Measurements from ENCODE around the gene PACS2.
"Not testable (repeated sequence)": the region's sequence is repeated elsewhere in the genome, so short reads cannot be mapped to it uniquely, and the experiment has no call there.

The PACS2 gene

DNA sequence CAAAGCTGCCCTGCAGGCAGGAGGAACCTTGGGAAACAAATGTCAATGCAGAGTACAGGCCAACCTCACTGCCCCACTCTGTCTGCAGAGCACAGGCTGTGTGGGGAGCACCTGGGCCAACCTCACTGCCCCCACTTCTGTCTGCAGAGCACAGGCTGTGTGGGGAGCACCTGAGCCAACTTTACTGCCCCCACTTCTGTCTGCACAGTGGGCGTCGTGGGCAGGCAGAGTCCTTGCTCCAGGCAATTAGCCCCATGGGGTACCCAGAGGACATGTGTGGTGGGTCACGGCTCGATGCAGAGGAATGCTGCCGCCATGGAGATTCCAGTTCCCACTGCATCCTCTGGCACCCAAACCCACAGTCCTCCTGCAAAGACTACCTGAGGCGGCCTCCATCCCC is 39.9 kb upstream of the PACS2 start:
- 95% methylated on average over 3 of the region's 6 CpGs for WGBS
- Histone ChIP-seq H4K8ac (ENCODE audit: low read length) (no peak overlapping the region), H2BK120ac (ENCODE audit: low read depth, low read length) (no peak overlapping the region), H4K91ac (ENCODE audit: low read length) (no peak overlapping the region), H2AFZ (ENCODE audit: low read depth, low read length) (no peak overlapping the region), H3K4me2 (ENCODE audit: low read length, poor library complexity, severe bottlenecking) (no peak overlapping the region), H3K9me3 (ENCODE audit: control insufficient read depth, low read length) (no peaks in the 10 kb centered on the region), H3K27me3 (ENCODE audit: control insufficient read depth in 1 of 2, insufficient read depth in 1 of 2, low read length in 2 of 2) (no peaks in the 10 kb centered on the region), H2BK5ac (ENCODE audit: low read depth, low read length, poor library complexity, severe bottlenecking) (no peak overlapping the region), H3K14ac (ENCODE audit: low read length in 2 of 2) (peak overlapping the region in 1 of 2 experiments; percentile 2), H3K18ac (ENCODE audit: low read depth in 1 of 2, low read length in 2 of 2) (no peak overlapping the region), H3K36me3 (ENCODE audit: control insufficient read depth in 1 of 2, insufficient read depth in 2 of 2, low read depth in 1 of 2, low read length in 2 of 2) (peaks cover 0 to 18% of the 10 kb centered on the region in 2 experiments), H2BK15ac (ENCODE audit: low read depth, poor library complexity, severe bottlenecking) (no peak overlapping the region), H3K4me3 (ENCODE audit: insufficient read depth in 1 of 2, low read depth in 1 of 2, low read length in 2 of 2) (no peak overlapping the region), H3K79me1 (replicated peaks; ENCODE audit: low read length, poor library complexity, severe bottlenecking) (peaks cover 29% of the 10 kb centered on the region), H3K9ac (ENCODE audit: low read length) (no peak overlapping the region), H2BK12ac (ENCODE audit: low read length in 2 of 2) (no peak overlapping the region), H3K4ac (ENCODE audit: low read depth in 1 of 2, low read length in 2 of 2) (no peak overlapping the region), H3K4me1 (ENCODE audit: control insufficient read depth, insufficient read depth, low read depth, low read length) (peaks cover 19% of the 10 kb centered on the region), H3K23ac (ENCODE audit: low read length in 2 of 2) (no peak overlapping the region), H3K27ac (ENCODE audit: low read length, poor library complexity, severe bottlenecking) (no peak overlapping the region), H2AK5ac (ENCODE audit: low read length, severe bottlenecking) (no peak overlapping the region)
- DNase-seq: no peak

DNA sequence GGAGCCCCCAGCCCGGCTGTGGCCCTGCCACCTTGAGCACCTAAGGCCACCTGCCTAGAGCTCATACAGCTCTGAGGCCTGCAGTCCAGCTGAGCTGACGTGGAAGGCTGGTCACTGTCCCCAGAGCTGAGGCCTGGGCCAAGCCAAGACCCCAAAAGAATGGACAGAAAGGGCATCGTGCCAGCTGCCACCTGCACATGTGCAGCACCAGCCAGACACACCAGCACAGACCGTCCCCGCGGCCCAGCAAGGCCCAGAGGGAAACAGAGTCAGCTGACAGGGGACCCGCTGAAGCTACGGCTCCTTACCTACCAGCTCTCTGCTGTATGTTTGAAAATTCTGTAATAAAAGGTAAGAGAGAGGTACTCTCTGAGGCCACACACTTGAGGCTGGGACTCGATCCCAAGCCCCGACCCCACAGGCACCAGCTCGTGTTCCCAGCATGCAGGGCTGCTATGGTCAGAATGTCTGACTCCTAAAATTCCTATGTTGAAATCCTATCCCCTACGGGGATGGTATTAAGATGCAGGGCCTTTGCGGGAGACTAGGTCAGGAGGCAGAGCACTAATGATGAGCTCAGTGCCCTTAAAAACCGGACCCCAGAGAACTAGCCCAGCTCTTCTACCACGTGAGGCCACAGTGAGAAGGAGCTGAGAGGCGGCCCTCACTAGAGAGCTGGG is 39.1 kb upstream of the PACS2 start:
- no peak overlapping the region for H2AFZ ChIP-seq (ENCODE audit: low read depth, low read length)
- peaks cover 19% of the 10 kb centered on the region for H3K4me1 ChIP-seq (ENCODE audit: control insufficient read depth, insufficient read depth, low read depth, low read length)
- H3K4me3 ChIP-seq (ENCODE audit: insufficient read depth in 1 of 2, low read depth in 1 of 2, low read length in 2 of 2): peak overlapping the region in 1 of 2 experiments; percentile 35
- peak overlapping the region in 1 of 2 experiments; percentile 50 for H3K18ac ChIP-seq (ENCODE audit: low read depth in 1 of 2, low read length in 2 of 2)
- H2BK120ac ChIP-seq (ENCODE audit: low read depth, low read length): no peak overlapping the region
- no peak overlapping the region for H2BK15ac ChIP-seq (ENCODE audit: low read depth, poor library complexity, severe bottlenecking)
- H3K4ac ChIP-seq (ENCODE audit: low read depth in 1 of 2, low read length in 2 of 2): no peak overlapping the region
- H2AK5ac ChIP-seq (ENCODE audit: low read length, severe bottlenecking): peak overlapping the region; percentile 38
- peak overlapping the region; percentile 21 for H4K8ac ChIP-seq (ENCODE audit: low read length)
- H3K9ac ChIP-seq (ENCODE audit: low read length): peak overlapping the region; percentile 70
- H3K36me3 ChIP-seq (ENCODE audit: control insufficient read depth in 1 of 2, insufficient read depth in 2 of 2, low read depth in 1 of 2, low read length in 2 of 2): peaks cover 5 to 18% of the 10 kb centered on the region in 2 experiments
- H3K27me3 ChIP-seq (ENCODE audit: control insufficient read depth in 1 of 2, insufficient read depth in 1 of 2, low read length in 2 of 2): no peaks in the 10 kb centered on the region
- DNase-seq: peak; percentile 61
- H2BK5ac ChIP-seq (ENCODE audit: low read depth, low read length, poor library complexity, severe bottlenecking): no peak overlapping the region
- H3K79me1 ChIP-seq (replicated peaks; ENCODE audit: low read length, poor library complexity, severe bottlenecking): peaks cover 31% of the 10 kb centered on the region
- H3K14ac ChIP-seq (ENCODE audit: low read length in 2 of 2): no peak overlapping the region
- no peak overlapping the region for H3K23ac ChIP-seq (ENCODE audit: low read length in 2 of 2)
- no peak overlapping the region for H3K27ac ChIP-seq (ENCODE audit: low read length, poor library complexity, severe bottlenecking)
- 92% methylated on average over 13 of the region's 16 CpGs for WGBS
- H4K91ac ChIP-seq (ENCODE audit: low read length): peak overlapping the region; percentile 5
- no peak overlapping the region for H3K4me2 ChIP-seq (ENCODE audit: low read length, poor library complexity, severe bottlenecking)
- H3K9me3 ChIP-seq (ENCODE audit: control insufficient read depth, low read length): no peaks in the 10 kb centered on the region
- H2BK12ac ChIP-seq (ENCODE audit: low read length in 2 of 2): no peak overlapping the region

DNA sequence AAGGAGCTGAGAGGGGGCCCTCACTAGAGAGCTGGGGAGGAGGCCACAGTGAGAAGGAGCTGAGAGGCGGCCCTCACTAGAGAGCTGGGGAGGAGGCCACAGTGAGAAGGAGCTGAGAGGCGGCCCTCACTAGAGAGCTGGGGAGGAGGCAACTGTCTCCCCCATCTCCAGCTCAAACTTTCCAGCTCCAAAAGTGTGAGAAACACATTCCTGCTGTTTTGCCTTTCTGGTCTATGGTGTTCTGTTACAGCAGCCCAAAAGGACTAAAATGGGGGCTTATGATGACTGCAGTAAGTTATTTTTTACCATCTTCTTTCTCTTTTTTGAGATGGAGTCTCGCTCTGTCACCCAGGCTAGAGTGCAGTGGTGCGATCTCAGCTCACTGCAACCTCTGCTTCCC is 37.1 kb upstream of the PACS2 start:
- not testable (repeated sequence) for H3K27ac ChIP-seq (ENCODE audit: low read length, poor library complexity, severe bottlenecking); H4K8ac ChIP-seq (ENCODE audit: low read length); H2BK12ac ChIP-seq (ENCODE audit: low read length in 2 of 2); H3K4me2 ChIP-seq (ENCODE audit: low read length, poor library complexity, severe bottlenecking); H3K27me3 ChIP-seq (ENCODE audit: control insufficient read depth in 1 of 2, insufficient read depth in 1 of 2, low read length in 2 of 2); H3K14ac ChIP-seq (ENCODE audit: low read length in 2 of 2); H4K91ac ChIP-seq (ENCODE audit: low read length); H3K4me3 ChIP-seq (ENCODE audit: insufficient read depth in 1 of 2, low read depth in 1 of 2, low read length in 2 of 2); H3K4ac ChIP-seq (ENCODE audit: low read depth in 1 of 2, low read length in 2 of 2); H3K18ac ChIP-seq (ENCODE audit: low read depth in 1 of 2, low read length in 2 of 2); H3K23ac ChIP-seq (ENCODE audit: low read length in 2 of 2); H2BK120ac ChIP-seq (ENCODE audit: low read depth, low read length); H2AFZ ChIP-seq (ENCODE audit: low read depth, low read length); H2BK15ac ChIP-seq (ENCODE audit: low read depth, poor library complexity, severe bottlenecking); H2BK5ac ChIP-seq (ENCODE audit: low read depth, low read length, poor library complexity, severe bottlenecking); H2AK5ac ChIP-seq (ENCODE audit: low read length, severe bottlenecking); H3K9me3 ChIP-seq (ENCODE audit: control insufficient read depth, low read length)
- peak overlapping the region; percentile 61 for H3K9ac ChIP-seq (ENCODE audit: low read length)
- H3K36me3 ChIP-seq (ENCODE audit: control insufficient read depth in 1 of 2, insufficient read depth in 2 of 2, low read depth in 1 of 2, low read length in 2 of 2): peaks cover 8 to 16% of the 10 kb centered on the region in 2 experiments
- H3K4me1 ChIP-seq (ENCODE audit: control insufficient read depth, insufficient read depth, low read depth, low read length): peaks cover 22% of the 10 kb centered on the region
- peaks cover 31% of the 10 kb centered on the region for H3K79me1 ChIP-seq (replicated peaks; ENCODE audit: low read length, poor library complexity, severe bottlenecking)
- DNase-seq: peak; percentile 23
- WGBS: 83% methylated on average over 2 of the region's 4 CpGs

DNA sequence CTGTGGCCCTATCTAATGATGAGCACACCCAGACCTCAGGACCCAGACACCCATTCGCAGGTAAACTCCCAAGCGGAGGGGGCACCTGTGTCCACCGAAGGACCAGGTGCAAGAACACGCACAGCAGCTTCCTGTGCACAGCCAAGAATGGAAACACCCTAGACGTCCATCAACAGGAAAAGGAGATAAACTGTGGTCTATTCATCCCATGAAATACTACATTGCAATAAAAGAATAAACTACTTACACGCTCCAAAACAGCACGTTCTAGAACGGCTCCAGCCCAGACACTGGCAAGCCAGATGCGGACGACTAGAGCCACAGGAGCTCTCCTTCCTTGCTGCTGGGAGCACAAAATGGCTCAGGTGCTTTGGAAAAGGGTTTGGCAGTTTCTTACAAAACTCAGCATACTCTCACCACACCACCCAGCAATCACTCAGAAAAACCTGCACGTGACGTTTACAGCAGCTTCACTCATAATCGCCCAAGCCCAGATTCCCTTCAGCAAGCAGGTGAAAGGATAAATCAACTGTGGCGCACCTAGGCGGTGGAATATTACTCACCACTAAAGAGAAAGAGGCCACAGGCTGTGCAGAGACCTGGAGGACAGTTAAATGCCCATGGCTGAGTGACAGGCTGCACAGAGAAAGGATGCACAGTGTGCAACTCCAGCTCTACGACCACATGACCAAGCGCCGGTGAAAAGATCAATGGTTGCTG is 34.7 kb upstream of the PACS2 start:
- Histone ChIP-seq H2BK120ac (ENCODE audit: low read depth, low read length) (no peak overlapping the region), H4K8ac (ENCODE audit: low read length) (no peak overlapping the region), H4K91ac (ENCODE audit: low read length) (no peak overlapping the region), H3K4ac (ENCODE audit: low read depth in 1 of 2, low read length in 2 of 2) (no peak overlapping the region), H3K4me3 (ENCODE audit: insufficient read depth in 1 of 2, low read depth in 1 of 2, low read length in 2 of 2) (no peak overlapping the region), H3K9ac (ENCODE audit: low read length) (no peak overlapping the region), H2AFZ (ENCODE audit: low read depth, low read length) (no peak overlapping the region), H3K79me1 (replicated peaks; ENCODE audit: low read length, poor library complexity, severe bottlenecking) (peaks cover 38% of the 10 kb centered on the region), H2AK5ac (ENCODE audit: low read length, severe bottlenecking) (no peak overlapping the region), H3K14ac (ENCODE audit: low read length in 2 of 2) (no peak overlapping the region), H3K4me1 (ENCODE audit: control insufficient read depth, insufficient read depth, low read depth, low read length) (peaks cover 17% of the 10 kb centered on the region), H2BK5ac (ENCODE audit: low read depth, low read length, poor library complexity, severe bottlenecking) (no peak overlapping the region), H3K9me3 (ENCODE audit: control insufficient read depth, low read length) (no peaks in the 10 kb centered on the region), H3K23ac (ENCODE audit: low read length in 2 of 2) (no peak overlapping the region), H2BK15ac (ENCODE audit: low read depth, poor library complexity, severe bottlenecking) (no peak overlapping the region), H3K4me2 (ENCODE audit: low read length, poor library complexity, severe bottlenecking) (no peak overlapping the region), H2BK12ac (ENCODE audit: low read length in 2 of 2) (no peak overlapping the region), H3K36me3 (ENCODE audit: control insufficient read depth in 1 of 2, insufficient read depth in 2 of 2, low read depth in 1 of 2, low read length in 2 of 2) (peaks cover 8 to 29% of the 10 kb centered on the region in 2 experiments), H3K18ac (ENCODE audit: low read depth in 1 of 2, low read length in 2 of 2) (no peak overlapping the region), H3K27me3 (ENCODE audit: control insufficient read depth in 1 of 2, insufficient read depth in 1 of 2, low read length in 2 of 2) (no peaks in the 10 kb centered on the region), H3K27ac (ENCODE audit: low read length, poor library complexity, severe bottlenecking) (no peak overlapping the region)
- DNase-seq: no peak
- WGBS: 96% methylated on average over 18 of the region's 18 CpGs

All from mesenchymal stem cell (in vitro differentiated cells and primary cell).